ENCODE measurements around the gene RARRES2. TPM values are rescaled to one million over a fixed set of nuclear protein-coding genes. Genes with fewer than 3 reads are reported as not detected.
A peak's percentile ranks its signal among the peaks of the same experiment; 100 is the strongest.

Gene RARRES2
- total RNA-seq, 1 donor from 2014 or later, result 305 TPM

DNA sequence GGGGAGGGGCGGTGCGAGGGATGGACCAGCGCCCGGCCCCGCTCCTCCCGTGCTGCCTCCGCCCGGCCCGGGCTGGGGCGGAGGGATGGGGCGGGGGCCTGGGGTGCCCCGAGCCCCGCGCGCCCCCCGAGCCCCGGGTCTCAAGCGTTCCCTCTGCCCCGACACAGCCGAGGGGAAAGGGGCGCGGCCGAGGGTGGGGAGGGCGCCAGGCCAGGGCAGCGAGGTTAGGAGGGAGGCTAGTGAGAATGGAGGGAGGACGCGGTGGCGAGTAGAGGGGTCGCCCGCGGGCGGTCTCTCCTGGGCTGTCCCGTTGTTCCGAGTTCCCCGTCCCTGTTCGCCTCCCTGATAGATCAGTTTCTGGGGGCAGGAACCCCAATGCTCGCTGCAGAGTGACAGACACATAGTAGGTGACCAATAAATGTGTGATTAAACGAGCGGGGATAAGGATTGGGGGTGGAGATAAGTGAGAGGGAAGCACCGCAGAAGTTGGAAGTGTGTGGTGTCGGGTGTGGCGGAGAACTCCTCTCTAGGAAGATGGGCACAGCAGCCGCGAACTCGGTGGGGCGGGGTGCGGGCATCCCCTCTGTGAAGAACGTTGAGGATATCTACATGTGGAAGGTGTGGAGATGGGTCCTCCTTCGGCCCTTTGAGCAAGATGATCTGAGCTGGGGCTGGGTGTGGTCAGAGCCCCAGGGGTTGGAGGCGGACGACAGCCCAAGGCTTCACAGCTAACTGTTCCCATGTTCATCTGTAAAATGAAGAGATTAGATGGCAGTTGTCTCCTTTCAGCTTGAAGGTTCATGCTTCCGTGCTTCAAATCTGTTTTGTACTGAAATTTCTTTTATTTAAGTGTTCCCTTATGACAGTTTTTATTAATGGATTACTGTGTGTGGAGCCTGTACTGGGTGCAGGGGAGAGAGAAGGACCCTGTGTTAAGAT, 38.3 kb upstream of the RARRES2 start:
- Histone ChIP-seq H3K4me1 (peaks cover 37% of the 10 kb centered on the region), H3K27ac (peak overlapping the region; percentile 91), H3K4me3 (peak overlapping the region; percentile 77 to 95), H3K27me3 (no peaks in the 10 kb centered on the region), H3K36me3 (no peaks in the 10 kb centered on the region), H3K9me3 (no peaks in the 10 kb centered on the region)
- TF ChIP-seq POLR2AphosphoS5 (IDR thresholded peaks at IDR 0.05; ENCODE audit: insufficient read depth in 1 of 2, low read depth in 1 of 2), result no peak
- TF ChIP-seq, protein P1, sequence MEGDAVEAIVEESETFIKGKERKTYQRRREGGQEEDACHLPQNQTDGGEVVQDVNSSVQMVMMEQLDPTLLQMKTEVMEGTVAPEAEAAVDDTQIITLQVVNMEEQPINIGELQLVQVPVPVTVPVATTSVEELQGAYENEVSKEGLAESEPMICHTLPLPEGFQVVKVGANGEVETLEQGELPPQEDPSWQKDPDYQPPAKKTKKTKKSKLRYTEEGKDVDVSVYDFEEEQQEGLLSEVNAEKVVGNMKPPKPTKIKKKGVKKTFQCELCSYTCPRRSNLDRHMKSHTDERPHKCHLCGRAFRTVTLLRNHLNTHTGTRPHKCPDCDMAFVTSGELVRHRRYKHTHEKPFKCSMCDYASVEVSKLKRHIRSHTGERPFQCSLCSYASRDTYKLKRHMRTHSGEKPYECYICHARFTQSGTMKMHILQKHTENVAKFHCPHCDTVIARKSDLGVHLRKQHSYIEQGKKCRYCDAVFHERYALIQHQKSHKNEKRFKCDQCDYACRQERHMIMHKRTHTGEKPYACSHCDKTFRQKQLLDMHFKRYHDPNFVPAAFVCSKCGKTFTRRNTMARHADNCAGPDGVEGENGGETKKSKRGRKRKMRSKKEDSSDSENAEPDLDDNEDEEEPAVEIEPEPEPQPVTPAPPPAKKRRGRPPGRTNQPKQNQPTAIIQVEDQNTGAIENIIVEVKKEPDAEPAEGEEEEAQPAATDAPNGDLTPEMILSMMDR (IDR thresholded peaks at IDR 0.05), result no peak
- intact Hi-C loops (cut with DNase I), result no loop called here
- no peak for DNase-seq (ENCODE audit: extremely low spot score in 2 of 2)

DNA sequence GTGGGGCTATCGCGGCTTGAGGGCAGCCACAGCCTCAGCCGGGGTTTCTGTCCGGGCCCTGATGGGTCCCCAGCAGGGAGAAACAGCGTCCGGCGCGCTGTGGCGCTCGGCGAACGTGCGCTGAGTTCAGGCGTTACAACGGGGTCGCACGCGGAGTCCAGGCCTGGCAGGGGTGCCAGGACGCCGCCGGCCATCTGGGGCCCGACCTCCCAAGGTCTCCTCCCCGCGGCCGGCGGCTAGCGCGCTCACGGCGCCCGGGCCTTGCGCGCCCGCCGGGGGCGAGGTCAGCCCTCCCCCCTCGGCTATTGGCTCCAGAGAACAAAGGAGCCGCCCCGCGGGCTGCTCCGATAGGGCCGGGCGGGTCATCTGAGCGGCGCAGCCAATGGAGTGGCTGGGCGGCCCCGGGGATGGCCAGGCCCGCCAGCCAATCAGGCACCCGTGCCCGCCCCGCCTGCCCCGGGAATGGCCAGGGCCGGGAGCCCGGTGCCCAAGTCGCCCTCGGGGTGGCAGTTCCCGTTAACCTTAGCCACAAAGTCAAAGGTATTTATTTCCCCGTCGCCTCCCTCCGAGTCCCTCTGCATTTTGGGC, 37.5 kb upstream of the RARRES2 start, which contains the start of gene ZNF775:
Gene ZNF775, plus strand, starts transcription at position 478 of the 588 bp plus-strand sequence. CDS start 9,141 bp downstream, outside the sequence.
- Histone ChIP-seq H3K9me3 (no peaks in the 10 kb centered on the region), H3K4me1 (peaks cover 36% of the 10 kb centered on the region), H3K4me3 (peak within 1 kb of the TSS; percentile 77 to 95), H3K36me3 (no peaks in the 10 kb centered on the region), H3K27me3 (no peaks in the 10 kb centered on the region), H3K27ac (peak within 1 kb of the TSS; percentile 91)
- intact Hi-C loops (cut with DNase I), result no loop called here
- TF ChIP-seq POLR2A (IDR thresholded peaks at IDR 0.05) (peak; percentile 5 to 71), POLR2AphosphoS5 (IDR thresholded peaks at IDR 0.05; ENCODE audit: insufficient read depth in 1 of 2, low read depth in 1 of 2) (peak; percentile 11 to 82)
- TF ChIP-seq, protein P1 (IDR thresholded peaks at IDR 0.05), result no peak
- DNase-seq (ENCODE audit: extremely low spot score in 2 of 2), result peak in 1 of 2 donors; percentile 98

GRCh38 chr7:150378115-150378852, 36.9 kb upstream of the RARRES2 start:
- Histone ChIP-seq H3K4me3 (peak overlapping the region; percentile 77 to 95), H3K36me3 (no peaks in the 10 kb centered on the region), H3K4me1 (peaks cover 36% of the 10 kb centered on the region), H3K9me3 (no peaks in the 10 kb centered on the region), H3K27ac (peak overlapping the region; percentile 91), H3K27me3 (no peaks in the 10 kb centered on the region)
- TF ChIP-seq POLR2A (IDR thresholded peaks at IDR 0.05), result no peak
- no peak for TF ChIP-seq POLR2AphosphoS5 (IDR thresholded peaks at IDR 0.05; ENCODE audit: insufficient read depth in 1 of 2, low read depth in 1 of 2)
- TF ChIP-seq, protein P1 (IDR thresholded peaks at IDR 0.05), result no peak
- no peak for DNase-seq (ENCODE audit: extremely low spot score in 2 of 2)
- intact Hi-C loops (cut with DNase I), result no loop called here

- intact Hi-C loops (cut with DNase I), result no loop called here
- no peak for DNase-seq (ENCODE audit: extremely low spot score in 2 of 2)
- H3K4me1 ChIP-seq, result peaks cover 41% of the 10 kb centered on the region
Measured at GRCh38 chr7:150377635-150378034, 36.2 kb upstream of the RARRES2 start.

More at GRCh38 chr7:150377635-150378034, 36.2 kb upstream of the RARRES2 start:
- no peak for TF ChIP-seq POLR2AphosphoS5 (IDR thresholded peaks at IDR 0.05; ENCODE audit: insufficient read depth in 1 of 2, low read depth in 1 of 2)
- no peak for TF ChIP-seq POLR2A (IDR thresholded peaks at IDR 0.05)
- TF ChIP-seq, protein P1 (IDR thresholded peaks at IDR 0.05), result no peak
- Histone ChIP-seq H3K4me3 (no peak overlapping the region), H3K36me3 (peaks cover 0 to 3% of the 10 kb centered on the region in 2 donors), H3K27ac (no peak overlapping the region), H3K27me3 (no peaks in the 10 kb centered on the region), H3K9me3 (no peaks in the 10 kb centered on the region)

Data from vagina (tissue), 2 donors.